Naive thymus-derived CD4-positive, alpha-beta T cell (primary cell): Measurements from ENCODE around the gene FAM219B. TPM values are rescaled to one million over a fixed set of nuclear protein-coding genes. Genes with fewer than 3 reads are reported as not detected.
"Not testable (repeated sequence)": the region's sequence is repeated elsewhere in the genome, so short reads cannot be mapped to it uniquely, and the experiment has no call there.

Source experiments
- ATAC-seq: fragments of 150-1000 bp; cut with Tn5 transposase; 2 replicates; pipeline ENCODE4 v1.10.0; 2021; ENCODE audit warnings: mild to moderate bottlenecking, moderate library complexity
- CTCF ChIA-PET: fragments of 350-600 bp; sonication (Branson Sonifier 250); formaldehyde crosslinking; loops from one replicate; lab custom pipeline; 2021; ENCODE audit warnings: antibody characterized with exemption; lab: Charles Lee
- POLR2A ChIA-PET: fragments of 350-600 bp; sonication (Branson Sonifier 250); formaldehyde crosslinking; loops from one replicate; lab custom pipeline; 2021; ENCODE audit warnings: antibody characterized with exemption, inconsistent platforms; lab: Charles Lee
- DNase-seq, 9 donors: peaks; one replicate each; pipeline versions ENCODE4 v3.0.0 to v3.0.0-alpha.2; 2020 to 2022; ENCODE audit warnings: mixed read lengths in 1 of 9
- H3K27ac ChIP-seq: one replicate; pipeline ENCODE4 v1.7.0; 2013; ENCODE audit warnings: mild to moderate bottlenecking, low read depth, low read length, moderate library complexity
- H3K27me3 ChIP-seq, 2 donors: one replicate each; pipeline ENCODE4 v1.7.0; 2013; ENCODE audit warnings: low read length in 2 of 2, mild to moderate bottlenecking in 2 of 2, moderate library complexity in 2 of 2; ENCODE audit not compliant: control insufficient read depth in 2 of 2, insufficient read depth in 2 of 2
- H3K36me3 ChIP-seq, 3 experiments: 1 replicate in 2 of 3; 2 replicates in 1 of 3; pipeline ENCODE4 v1.7.0; 2013; ENCODE audit warnings: low read length in 3 of 3, mild to moderate bottlenecking in 3 of 3, moderate library complexity in 1 of 3; ENCODE audit not compliant: insufficient read depth in 3 of 3, control insufficient read depth in 2 of 3
- H3K4me1 ChIP-seq, 2 donors: one replicate each; pipeline ENCODE4 v1.7.0; 2013; ENCODE audit warnings: low read length in 2 of 2, mild to moderate bottlenecking in 2 of 2, moderate library complexity in 1 of 2; ENCODE audit not compliant: control insufficient read depth in 2 of 2, insufficient read depth in 2 of 2
- H3K4me3 ChIP-seq: 2 replicates; pipeline ENCODE4 v1.7.0; 2013; ENCODE audit warnings: mild to moderate bottlenecking, low read length
- H3K9me3 ChIP-seq, 3 experiments: 1 replicate in 2 of 3; 2 replicates in 1 of 3; pipeline ENCODE4 v1.7.0; 2013; ENCODE audit warnings: low read length in 3 of 3; ENCODE audit not compliant: control insufficient read depth in 2 of 3
- H3K27ac Mint-ChIP-seq, 9 donors: one replicate each; pipeline ENCODE4 v1.8.0; 2020 to 2022; ENCODE audit warnings: mixed read lengths in 9 of 9, mild to moderate bottlenecking in 8 of 9, moderate library complexity in 5 of 9, inconsistent platforms in 2 of 9
- H3K27me3 Mint-ChIP-seq, 5 donors: one replicate each; pipeline ENCODE4 v1.8.0; 2021 to 2022; ENCODE audit warnings: mixed read lengths in 5 of 5, mild to moderate bottlenecking in 1 of 5
- H3K36me3 Mint-ChIP-seq, 5 donors: one replicate each; pipeline ENCODE4 v1.8.0; 2020 to 2022; ENCODE audit warnings: mixed read lengths in 5 of 5, mild to moderate bottlenecking in 3 of 5, inconsistent platforms in 1 of 5
- H3K4me1 Mint-ChIP-seq, 7 donors: one replicate each; pipeline ENCODE4 v1.8.0; 2020 to 2022; ENCODE audit warnings: mixed read lengths in 7 of 7, mild to moderate bottlenecking in 3 of 7, inconsistent platforms in 1 of 7
- H3K4me3 Mint-ChIP-seq, 10 donors: one replicate each; pipeline ENCODE4 v1.8.0; 2020 to 2022; ENCODE audit warnings: mild to moderate bottlenecking in 10 of 10, mixed read lengths in 10 of 10, moderate library complexity in 6 of 10, inconsistent platforms in 2 of 10
- H3K9me3 Mint-ChIP-seq, 11 donors: one replicate each; pipeline ENCODE4 v1.8.0; 2020 to 2022; ENCODE audit warnings: mixed read lengths in 11 of 11, mild to moderate bottlenecking in 4 of 11, inconsistent platforms in 1 of 11, moderate library complexity in 1 of 11
- intact Hi-C, 2 donors: fragments of 100-400 bp; cut with micrococcal nuclease; formaldehyde crosslinking; loops; one replicate each; pipeline ENCODE4 v1.15.1; 2023
- polyA plus RNA-seq, 2 donors: library from polyadenylated mRNA; unstranded; fragments of 300-500 nt; fragmentation: Illumina TruSeq; gene quantifications; one replicate each; pipeline ENCODE4 v1.2.3, GENCODE V29; 2021
- total RNA-seq, 6 experiments: library from RNA in 5 of 6; stranded (reverse) in 5 of 6; gene quantifications; 1 replicate in 5 of 6; 2 replicates in 1 of 6; pipeline ENCODE4 v1.2.3 and lab custom pipeline; 2021 to 2026

Gene FAM219B
- total and polyA plus RNA-seq, 7 experiments from 2014 or later: 20.2 to 111 (median 56.7) TPM

GRCh38 chr15:74928771-74929198 lies 22.1 kb upstream of the FAM219B start:
- peaks cover 0 to 18% (median 7%) of the 10 kb centered on the region in 5 donors for H3K36me3 Mint-ChIP-seq
- no peak for ATAC-seq
- DNase-seq: no peak
- peaks cover 4 to 17% (median 10%) of the 10 kb centered on the region in 7 donors for H3K4me1 Mint-ChIP-seq
- ChIA-PET CTCF (interaction anchor here (0.7 kb wide), 2 partner anchors 22 to 24 kb away, joined by 3 read pairs; no protein-coding TSS in a partner anchor), POLR2A (no interaction called here)
- H3K27ac ChIP-seq: no peak overlapping the region
- no peak overlapping the region for H3K4me3 Mint-ChIP-seq
- H3K27me3 ChIP-seq: no peaks in the 10 kb centered on the region
- H3K27me3 Mint-ChIP-seq: no peaks in the 10 kb centered on the region
- H3K9me3 ChIP-seq: no peaks in the 10 kb centered on the region
- intact Hi-C loops: no loop called here
- H3K9me3 Mint-ChIP-seq: no peaks in the 10 kb centered on the region
- H3K36me3 ChIP-seq: peaks cover 10 to 41% (median 14%) of the 10 kb centered on the region in 3 experiments
- no peaks in the 10 kb centered on the region for H3K4me1 ChIP-seq
- no peak overlapping the region for H3K4me3 ChIP-seq
- no peak overlapping the region for H3K27ac Mint-ChIP-seq

DNA sequence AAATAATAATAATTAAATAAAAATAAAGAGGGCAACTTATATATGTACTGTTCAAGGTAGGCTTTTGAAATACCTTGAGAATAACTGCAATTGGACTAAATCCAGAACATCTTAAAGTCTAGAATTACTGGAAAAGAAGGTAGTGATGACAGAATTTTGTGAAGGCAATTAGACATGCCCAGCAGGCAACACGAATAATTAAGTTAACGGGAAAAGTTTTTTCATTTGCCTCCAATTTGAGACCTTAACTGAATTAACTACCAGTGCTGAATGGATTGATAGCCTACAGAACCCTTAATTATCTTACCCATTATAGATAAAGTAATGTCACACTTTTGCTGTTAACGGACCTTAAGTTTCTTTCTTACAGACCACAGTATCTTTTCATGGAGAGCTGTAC lies 17.9 kb upstream of the FAM219B start:
- Histone ChIP-seq H3K4me3 (no peak overlapping the region), H3K27ac (no peak overlapping the region), H3K27me3 (no peaks in the 10 kb centered on the region), H3K9me3 (no peaks in the 10 kb centered on the region), H3K36me3 (peaks cover 14 to 71% (median 21%) of the 10 kb centered on the region in 3 experiments), H3K4me1 (no peaks in the 10 kb centered on the region)
- ChIA-PET POLR2A (interaction anchor here (0.6 kb wide), 1 partner anchor 30 kb away, joined by 3 read pairs; no protein-coding TSS in a partner anchor), CTCF (no interaction called here)
- Mint-ChIP-seq H3K4me1 (peaks cover 0 to 12% (median 0%) of the 10 kb centered on the region in 7 donors), H3K27me3 (no peaks in the 10 kb centered on the region), H3K27ac (no peak overlapping the region), H3K4me3 (no peak overlapping the region), H3K9me3 (no peaks in the 10 kb centered on the region), H3K36me3 (peaks cover 0 to 30% (median 16%) of the 10 kb centered on the region in 5 donors)
- intact Hi-C loops: no loop called here
- ATAC-seq: no peak
- no peak for DNase-seq

GRCh38 chr15:74920456-74920855 lies 13.8 kb upstream of the FAM219B start:
- Mint-ChIP-seq H3K4me1 (peaks cover 0 to 7% (median 0%) of the 10 kb centered on the region in 7 donors), H3K27ac (no peak overlapping the region), H3K27me3 (no peaks in the 10 kb centered on the region), H3K4me3 (no peak overlapping the region), H3K9me3 (no peaks in the 10 kb centered on the region), H3K36me3 (peaks cover 8 to 35% (median 22%) of the 10 kb centered on the region in 5 donors)
- Histone ChIP-seq H3K36me3 (peaks cover 0 to 72% (median 19%) of the 10 kb centered on the region in 3 experiments), H3K4me1 (no peaks in the 10 kb centered on the region), H3K4me3 (no peak overlapping the region), H3K27me3 (no peaks in the 10 kb centered on the region), H3K9me3 (no peaks in the 10 kb centered on the region), H3K27ac (no peak overlapping the region)
- ChIA-PET CTCF (interaction anchor here (0.6 kb wide), 1 partner anchor 13 kb away, joined by 3 read pairs; no protein-coding TSS in a partner anchor), POLR2A (interaction anchor here (1.0 kb wide), 1 partner anchor 149 kb away, joined by 3 read pairs; no protein-coding TSS in a partner anchor)
- ATAC-seq: no peak
- intact Hi-C loops: no loop called here
- no peak for DNase-seq

GRCh38 chr15:74917676-74918075 lies 11.0 kb upstream of the FAM219B start:
- intact Hi-C loops: no loop called here

GRCh38 chr15:74913799-74914198 lies 7.1 kb upstream of the FAM219B start:
- H3K27me3 Mint-ChIP-seq, intact Hi-C loops, H3K9me3 Mint-ChIP-seq, H3K27me3 ChIP-seq, H3K9me3 ChIP-seq, H3K27ac ChIP-seq, H3K4me1 Mint-ChIP-seq, H3K4me3 ChIP-seq, H3K4me1 ChIP-seq, ATAC-seq, DNase-seq, H3K4me3 Mint-ChIP-seq: not testable (repeated sequence)
- peaks cover 0 to 31% (median 4%) of the 10 kb centered on the region in 3 experiments for H3K36me3 ChIP-seq
- ChIA-PET CTCF (interaction anchor here (0.6 to 2.6 kb wide), 2 partner anchors 10 to 12 kb away, joined by 3 to 10 read pairs; no protein-coding TSS in a partner anchor), POLR2A (interaction anchor here (1.0 kb wide), 1 partner anchor 9 kb away, joined by 3 read pairs; no protein-coding TSS in a partner anchor)
- H3K36me3 Mint-ChIP-seq: peaks cover 3 to 18% (median 8%) of the 10 kb centered on the region in 5 donors
- H3K27ac Mint-ChIP-seq: peak overlapping the region in 1 of 9 donors; percentile 34

More at GRCh38 chr15:74917676-74918075, 11.0 kb upstream of the FAM219B start:
- DNase-seq: no peak
- H3K4me1 ChIP-seq: no peaks in the 10 kb centered on the region
- POLR2A ChIA-PET: interaction anchor here (0.9 kb wide), 1 partner anchor 9 kb away, joined by 4 read pairs; no protein-coding TSS in a partner anchor
- H3K36me3 ChIP-seq: peaks cover 0 to 64% (median 19%) of the 10 kb centered on the region in 3 experiments
- H3K36me3 Mint-ChIP-seq: peaks cover 8 to 32% (median 20%) of the 10 kb centered on the region in 5 donors
- H3K27me3 Mint-ChIP-seq: no peaks in the 10 kb centered on the region
- no peak for ATAC-seq
- peaks cover 0 to 3% (median 0%) of the 10 kb centered on the region in 7 donors for H3K4me1 Mint-ChIP-seq
- H3K27ac Mint-ChIP-seq: no peak overlapping the region
- no peaks in the 10 kb centered on the region for H3K9me3 ChIP-seq
- no peaks in the 10 kb centered on the region for H3K27me3 ChIP-seq
- no peak overlapping the region for H3K27ac ChIP-seq
- H3K4me3 ChIP-seq: no peak overlapping the region
- no peak overlapping the region for H3K4me3 Mint-ChIP-seq
- no peaks in the 10 kb centered on the region for H3K9me3 Mint-ChIP-seq
- CTCF ChIA-PET: interaction anchor here (0.6 to 0.7 kb wide), 2 partner anchors 35 to 133 kb away, joined by 3 to 5 read pairs; no protein-coding TSS in a partner anchor

DNA sequence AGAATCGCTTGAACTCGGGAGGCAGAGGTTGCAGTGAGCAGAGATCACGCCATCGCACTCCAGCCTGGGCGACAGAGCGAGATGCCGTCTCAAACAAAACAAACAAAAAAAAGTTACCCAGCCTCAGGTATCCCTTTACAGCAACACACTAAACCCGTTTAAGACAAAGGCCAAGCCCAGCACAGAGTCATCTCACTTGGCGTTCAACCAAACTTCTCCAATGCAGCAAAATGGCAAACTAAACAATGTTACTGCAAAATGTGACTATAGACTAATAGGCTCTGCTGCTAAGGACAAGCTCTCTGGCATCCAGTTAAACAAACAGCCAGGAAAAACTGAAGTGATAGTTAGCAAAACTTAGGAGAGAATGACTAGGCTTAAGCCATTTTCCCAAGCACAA lies 6.4 kb upstream of the FAM219B start:
- no peak overlapping the region for H3K4me3 ChIP-seq
- no peak overlapping the region for H3K27ac ChIP-seq
- intact Hi-C loops: no loop called here
- peaks cover 0 to 23% (median 0%) of the 10 kb centered on the region in 3 experiments for H3K36me3 ChIP-seq
- ChIA-PET CTCF (interaction anchor here (1.4 to 2.6 kb wide), 2 partner anchors 10 to 11 kb away, joined by 3 to 10 read pairs; no protein-coding TSS in a partner anchor), POLR2A (interaction anchor here (0.6 to 1.0 kb wide), 3 partner anchors 8 to 67 kb away, joined by 3 to 4 read pairs (median 3); no protein-coding TSS in a partner anchor)
- peak overlapping the region in 1 of 9 donors; percentile 31 for H3K27ac Mint-ChIP-seq
- ATAC-seq (no peak), DNase-seq (no peak)
- H3K27me3 ChIP-seq: no peaks in the 10 kb centered on the region
- H3K27me3 Mint-ChIP-seq: no peaks in the 10 kb centered on the region
- H3K9me3 Mint-ChIP-seq: no peaks in the 10 kb centered on the region
- H3K36me3 Mint-ChIP-seq: peaks cover 0 to 12% (median 6%) of the 10 kb centered on the region in 5 donors
- H3K9me3 ChIP-seq: no peaks in the 10 kb centered on the region
- no peak overlapping the region for H3K4me3 Mint-ChIP-seq
- peaks cover 0 to 6% (median 0%) of the 10 kb centered on the region in 7 donors for H3K4me1 Mint-ChIP-seq
- no peaks in the 10 kb centered on the region for H3K4me1 ChIP-seq
